ENCODE data around the gene SFXN3. TPM values are rescaled to one million over a fixed set of nuclear protein-coding genes. Genes with fewer than 3 reads are reported as not detected.
A peak's percentile ranks its signal among the peaks of the same experiment; 100 is the strongest.

The SFXN3 gene
- total RNA-seq, 1 donor from 2014 or later: 72.4 TPM

- Histone ChIP-seq H3K9me3 (no peaks in the 10 kb centered on the region), H3K4me3 (peak overlapping the region; percentile 79 to 92), H3K27me3 (no peaks in the 10 kb centered on the region), H3K4me1 (peaks cover 19 to 32% of the 10 kb centered on the region in 2 donors), H3K27ac (peak overlapping the region; percentile 99 to 100), H3K36me3 (peaks cover 14 to 16% of the 10 kb centered on the region in 2 donors)
- no peak for TF ChIP-seq CTCF (IDR thresholded peaks at IDR 0.05)
- intact Hi-C loops (cut with DNase I): loop anchor here (1.0 to 10.0 kb wide), 7 partner anchors 15 to 819 kb away; partner anchors contain the start of genes HIF1AN, KAZALD1, OGA and SLF2
- peak; percentile 44 to 90 for DNase-seq (ENCODE audit: low spot score in 2 of 2)
These were observed 32.6 kb upstream of the SFXN3 start for GRCh38 chr10:100998183-100998990.

- H3K27me3 ChIP-seq: no peaks in the 10 kb centered on the region
- intact Hi-C loops (cut with DNase I): loop anchor here (1.0 to 10.0 kb wide), 7 partner anchors 14 to 818 kb away; partner anchors contain the start of genes HIF1AN, KAZALD1, OGA and SLF2
- peak overlapping the region; percentile 79 to 92 for H3K4me3 ChIP-seq
- no peaks in the 10 kb centered on the region for H3K9me3 ChIP-seq
- H3K27ac ChIP-seq: peak overlapping the region; percentile 99 to 100
- H3K4me1 ChIP-seq: peaks cover 23 to 32% of the 10 kb centered on the region in 2 donors
- peak; percentile 94 to 99 (median 96) for TF ChIP-seq CTCF (IDR thresholded peaks at IDR 0.05)
- DNase-seq (ENCODE audit: low spot score in 2 of 2): peak; percentile 27 to 89
- H3K36me3 ChIP-seq: peaks cover 18% of the 10 kb centered on the region in 2 donors
These were observed 31.9 kb upstream of the SFXN3 start for GRCh38 chr10:100998991-100999741.

DNA sequence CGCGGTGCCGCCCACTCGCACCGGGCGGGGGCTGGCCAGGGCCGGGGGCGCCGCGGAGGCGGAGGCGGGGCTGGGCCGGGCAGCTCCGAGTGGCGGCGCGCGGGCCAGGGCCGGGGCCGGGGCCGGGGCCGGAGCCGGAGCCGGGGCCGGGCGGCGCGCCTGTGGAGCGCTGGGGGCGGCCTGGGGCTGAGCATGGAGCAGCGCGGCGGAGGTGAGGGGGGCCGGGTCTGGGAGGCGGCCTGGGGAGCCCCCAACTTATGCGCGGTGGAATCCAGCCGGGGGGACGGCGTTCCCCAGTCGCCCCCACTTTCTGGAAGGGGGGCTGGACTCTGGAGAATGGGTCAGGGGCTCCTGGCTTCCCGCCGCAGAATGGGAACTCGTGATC is 31.3 kb upstream of the SFXN3 start, which contains the start of gene LZTS2:
Gene LZTS2 (plus strand): TSS at position 67 of the 385 bp plus-strand sequence. CDS start 2,731 bp downstream, outside the sequence.
- H3K27ac ChIP-seq: peak within 1 kb of the TSS; percentile 99 to 100
- intact Hi-C loops (cut with DNase I): loop anchor here (2.0 to 10.0 kb wide), 6 partner anchors 43 to 1645 kb away; partner anchors contain the start of genes HIF1AN, KAZALD1, OGA and SLF2
- no peaks in the 10 kb centered on the region for H3K27me3 ChIP-seq
- peak within 1 kb of the TSS; percentile 79 to 92 for H3K4me3 ChIP-seq
- peaks cover 23 to 34% of the 10 kb centered on the region in 2 donors for H3K4me1 ChIP-seq
- no peak for TF ChIP-seq CTCF (IDR thresholded peaks at IDR 0.05)
- no peaks in the 10 kb centered on the region for H3K9me3 ChIP-seq
- H3K36me3 ChIP-seq: peaks cover 23 to 24% of the 10 kb centered on the region in 2 donors
- no peak for DNase-seq (ENCODE audit: low spot score in 2 of 2)

DNA sequence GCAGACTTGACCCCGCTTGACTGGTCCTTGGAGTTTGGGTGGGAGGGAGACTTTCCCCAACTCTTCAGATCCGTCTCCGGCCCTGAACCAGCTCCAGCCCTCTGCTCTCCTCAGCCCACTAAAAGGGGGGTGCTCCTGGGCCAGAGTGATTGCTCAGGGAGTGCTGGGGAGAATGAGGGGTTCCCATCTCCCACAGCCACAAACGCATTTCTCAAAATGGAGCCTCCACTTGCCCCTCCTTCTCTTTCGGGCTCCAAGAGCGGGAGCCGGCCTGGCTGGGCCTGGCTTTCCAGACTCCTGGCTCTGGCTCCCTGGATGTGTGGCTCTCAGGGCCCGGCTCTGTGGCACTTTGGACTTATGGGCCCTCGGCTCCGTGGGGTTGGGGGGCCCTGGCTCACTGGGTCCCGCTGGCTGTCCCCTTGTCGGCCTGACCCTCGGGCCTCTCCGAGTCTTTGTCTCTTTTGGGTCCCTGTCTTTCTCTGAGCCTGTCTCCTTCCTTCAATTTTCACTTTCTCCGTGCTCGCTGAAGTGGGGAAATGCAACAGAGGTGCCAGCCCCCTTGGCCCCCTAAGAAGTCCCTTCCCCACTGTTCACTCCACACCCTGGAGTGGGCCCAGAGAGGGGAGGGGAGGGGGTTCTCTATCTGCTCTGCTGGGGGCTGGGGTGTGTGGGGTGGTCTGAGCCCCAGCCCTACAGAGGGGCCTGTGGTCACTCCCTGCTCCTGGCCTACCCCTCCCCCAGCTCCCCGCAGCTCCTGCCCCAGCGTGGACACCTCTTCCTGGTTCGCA is 30.7 kb upstream of the SFXN3 start:
- H3K4me3 ChIP-seq: peak overlapping the region; percentile 79 to 92
- H3K36me3 ChIP-seq: peaks cover 28 to 29% of the 10 kb centered on the region in 2 donors
- intact Hi-C loops (cut with DNase I): loop anchor here (10.0 kb wide), 1 partner anchor 1644 kb away; the partner anchor contains the start of gene TRIM8
- DNase-seq (ENCODE audit: low spot score in 2 of 2): no peak
- no peak for TF ChIP-seq CTCF (IDR thresholded peaks at IDR 0.05)
- peak overlapping the region; percentile 99 to 100 for H3K27ac ChIP-seq
- no peaks in the 10 kb centered on the region for H3K27me3 ChIP-seq
- peaks cover 23 to 34% of the 10 kb centered on the region in 2 donors for H3K4me1 ChIP-seq
- no peaks in the 10 kb centered on the region for H3K9me3 ChIP-seq
